ENCODE results near the gene TRIM28. TPM values are rescaled to one million over a fixed set of nuclear protein-coding genes. Genes with fewer than 3 reads are reported as not detected.

Gene TRIM28
- total and polyA plus RNA-seq, 9 of the 15 experiments (the other 6 are each of a cell fraction or from before 2014, with no cell fraction given) = 12.1 to 797 (median 490) TPM

- TF ChIP-seq PHF8 (IDR thresholded peaks at IDR 0.05; ENCODE audit: borderline replicate concordance, low read length) = peak; percentile 64
- no peak for TF ChIP-seq ZNF197 (CRISPR knock-in tag; IDR thresholded peaks at IDR 0.05; ENCODE audit: low read depth)
- TF ChIP-seq BACH1 (tag; IDR thresholded peaks at IDR 0.05) = no peak
- TF ChIP-seq ZNF511 (CRISPR knock-in tag; IDR thresholded peaks at IDR 0.05) = peak; percentile 72; the same call in 1 of the 2 replicates
- TF ChIP-seq HNRNPLL (IDR thresholded peaks at IDR 0.05; ENCODE audit: low read depth, low read length, poor library complexity, severe bottlenecking) = peak; percentile 89
- no peak for TF ChIP-seq RHOXF2B (CRISPR knock-in tag; conservative IDR thresholded peaks at IDR 0.05)
- TF ChIP-seq HDAC1 (IDR thresholded peaks at IDR 0.05) = peak in 1 of 2 experiments; percentile 61; a peak in 1 of 4 replicates
- TF ChIP-seq RFX1 (IDR thresholded peaks at IDR 0.05) = no peak
- TF ChIP-seq MAZ (CRISPR knock-in tag; conservative IDR thresholded peaks at IDR 0.05 in 1 of 2, IDR thresholded peaks at IDR 0.05 in 1 of 2) = peak; percentile 75 to 83
- no peak for TF ChIP-seq ADNP (tag; IDR thresholded peaks at IDR 0.05)
- no peak for TF ChIP-seq TFAM (CRISPR knock-in tag; conservative IDR thresholded peaks at IDR 0.05)
- TF ChIP-seq POLR2A (conservative IDR thresholded peaks at IDR 0.05) = peak; percentile 92
- no peak for TF ChIP-seq TGIF2 (CRISPR knock-in tag; IDR thresholded peaks at IDR 0.05)
- TF ChIP-seq TAF15 (IDR thresholded peaks at IDR 0.05; ENCODE audit: low read depth, low read length) = no peak
- TF ChIP-seq, protein P1, sequence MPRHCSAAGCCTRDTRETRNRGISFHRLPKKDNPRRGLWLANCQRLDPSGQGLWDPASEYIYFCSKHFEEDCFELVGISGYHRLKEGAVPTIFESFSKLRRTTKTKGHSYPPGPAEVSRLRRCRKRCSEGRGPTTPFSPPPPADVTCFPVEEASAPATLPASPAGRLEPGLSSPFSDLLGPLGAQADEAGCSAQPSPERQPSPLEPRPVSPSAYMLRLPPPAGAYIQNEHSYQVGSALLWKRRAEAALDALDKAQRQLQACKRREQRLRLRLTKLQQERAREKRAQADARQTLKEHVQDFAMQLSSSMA (CRISPR knock-in tag; IDR thresholded peaks at IDR 0.05) = no peak
- peak; percentile 25; the same call in 1 of the 2 replicates for TF ChIP-seq NKRF (IDR thresholded peaks at IDR 0.05; ENCODE audit: borderline replicate concordance)
- TF ChIP-seq L3MBTL2 (IDR thresholded peaks at IDR 0.05) = peak; percentile 85
- TF ChIP-seq, protein P2, sequence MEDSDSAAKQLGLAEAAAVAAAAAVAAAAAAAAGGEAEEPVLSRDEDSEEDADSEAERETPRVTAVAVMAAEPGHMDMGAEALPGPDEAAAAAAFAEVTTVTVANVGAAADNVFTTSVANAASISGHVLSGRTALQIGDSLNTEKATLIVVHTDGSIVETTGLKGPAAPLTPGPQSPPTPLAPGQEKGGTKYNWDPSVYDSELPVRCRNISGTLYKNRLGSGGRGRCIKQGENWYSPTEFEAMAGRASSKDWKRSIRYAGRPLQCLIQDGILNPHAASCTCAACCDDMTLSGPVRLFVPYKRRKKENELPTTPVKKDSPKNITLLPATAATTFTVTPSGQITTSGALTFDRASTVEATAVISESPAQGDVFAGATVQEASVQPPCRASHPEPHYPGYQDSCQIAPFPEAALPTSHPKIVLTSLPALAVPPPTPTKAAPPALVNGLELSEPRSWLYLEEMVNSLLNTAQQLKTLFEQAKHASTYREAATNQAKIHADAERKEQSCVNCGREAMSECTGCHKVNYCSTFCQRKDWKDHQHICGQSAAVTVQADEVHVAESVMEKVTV (CRISPR knock-in tag; IDR thresholded peaks at IDR 0.05) = no peak
- peak; percentile 73; the same call in 1 of the 2 replicates for TF ChIP-seq GTF2E2 (tag; IDR thresholded peaks at IDR 0.05)
- no peak for TF ChIP-seq KDM1A (IDR thresholded peaks at IDR 0.05)
- TF ChIP-seq SRF (CRISPR knock-in tag; IDR thresholded peaks at IDR 0.05) = 0 out of 4 replicates have a peak, but pooled peaks of 1 of the 2 experiments have one; percentile 22
- TF ChIP-seq ZNF23 (CRISPR knock-in tag; IDR thresholded peaks at IDR 0.05) = no peak
- no peak for TF ChIP-seq SRSF9 (IDR thresholded peaks at IDR 0.05; ENCODE audit: borderline replicate concordance, low read depth, low read length)
These were observed at the start of gene TRIM28 (continued) for GRCh38 chr19:58543826-58544590.

Measured in K562 (cell line).